ENCODE results near the gene PGRMC2. TPM values are rescaled to one million over a fixed set of nuclear protein-coding genes. Genes with fewer than 3 reads are reported as not detected.

The PGRMC2 gene
- total and polyA plus RNA-seq, 4 experiments from 2014 or later, result 16.5 to 49.6 (median 32.0) TPM

GRCh38 chr4:128241425-128241913 is 46.1 kb downstream of the PGRMC2 start:
- CTCF ChIA-PET (ENCODE audit: partially characterized antibody), result interaction anchor here (0.6 kb wide), 1 partner anchor 377 kb away, joined by 3 read pairs; no protein-coding TSS in a partner anchor
- H3K27me3 ChIP-seq (ENCODE audit: insufficient read depth, low read length), result no peaks in the 10 kb centered on the region
- intact Hi-C loops (cut with micrococcal nuclease), result no loop called here
- no peak overlapping the region for H3K4me3 Mint-ChIP-seq
- H3K27me3 Mint-ChIP-seq, result peaks cover 8 to 10% of the 10 kb centered on the region in 2 donors
- no peak overlapping the region for H3K4me3 ChIP-seq (ENCODE audit: low read length in 2 of 2)
- H3K9me3 ChIP-seq (ENCODE audit: control insufficient read depth in 1 of 2, low read length in 2 of 2), result no peaks in the 10 kb centered on the region
- no peaks in the 10 kb centered on the region for H3K4me1 ChIP-seq (ENCODE audit: insufficient read depth, low read length)
- H3K36me3 Mint-ChIP-seq, result no peaks in the 10 kb centered on the region
- peaks cover 0 to 2% (median 0%) of the 10 kb centered on the region in 8 donors for H3K9me3 Mint-ChIP-seq
- POLR2A ChIA-PET (ENCODE audit: partially characterized antibody), result no interaction called here
- H3K36me3 ChIP-seq (ENCODE audit: insufficient read depth, low read length), result no peaks in the 10 kb centered on the region
- H3K27ac Mint-ChIP-seq, result no peak overlapping the region
- H3K27ac ChIP-seq (ENCODE audit: low read depth, low read length), result no peak overlapping the region
- no peak for DNase-seq
- no peaks in the 10 kb centered on the region for H3K4me1 Mint-ChIP-seq

DNA sequence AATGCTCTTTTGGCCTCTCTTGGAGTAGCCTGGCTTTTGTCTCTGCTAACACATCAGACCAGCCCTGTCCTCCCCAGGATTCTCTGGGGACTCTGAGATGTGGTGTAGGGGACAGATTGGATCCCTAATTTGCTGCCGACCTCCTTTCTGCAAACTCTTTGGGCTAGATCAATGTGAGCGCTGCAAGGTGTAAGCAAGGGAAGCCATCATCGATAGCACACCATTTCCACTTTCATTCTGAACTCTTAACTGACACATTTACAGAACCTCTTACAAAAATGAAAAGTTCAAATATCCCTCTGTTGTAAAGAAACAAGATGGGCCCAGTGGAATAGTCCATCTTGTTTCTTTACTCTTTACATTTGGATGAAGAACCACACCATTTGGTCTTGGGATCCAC is 46.6 kb downstream of the PGRMC2 start:
- H3K27ac Mint-ChIP-seq, result no peak overlapping the region

DNA sequence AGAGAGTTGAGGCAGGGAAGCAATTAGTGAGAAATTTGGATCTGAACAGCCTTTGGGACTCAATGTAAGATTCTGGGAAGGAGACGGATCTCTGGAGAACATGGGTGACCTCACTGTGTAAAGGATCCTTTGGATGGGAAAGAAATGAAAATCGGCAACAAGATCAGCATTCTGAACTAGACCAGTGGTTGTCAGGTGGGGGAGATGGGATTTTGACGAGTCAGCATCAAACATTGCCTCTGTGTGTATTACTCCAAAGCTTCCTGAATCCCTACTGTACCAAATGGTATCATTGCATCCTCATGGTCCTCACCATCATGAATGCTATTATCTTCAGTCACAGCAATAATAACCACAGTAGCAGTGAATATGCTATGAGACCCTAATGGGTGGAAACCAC is 52.8 kb downstream of the PGRMC2 start:
- Mint-ChIP-seq H3K4me1 (no peaks in the 10 kb centered on the region), H3K27me3 (peaks cover 0 to 1% of the 10 kb centered on the region in 2 donors), H3K4me3 (no peak overlapping the region), H3K27ac (no peak overlapping the region), H3K36me3 (no peaks in the 10 kb centered on the region), H3K9me3 (peaks cover 0 to 3% (median 0%) of the 10 kb centered on the region in 8 donors)
- no peak for DNase-seq
- ChIA-PET POLR2A (ENCODE audit: partially characterized antibody) (no interaction called here), CTCF (ENCODE audit: partially characterized antibody) (no interaction called here)
- Histone ChIP-seq H3K9me3 (ENCODE audit: control insufficient read depth in 1 of 2, low read length in 2 of 2) (no peaks in the 10 kb centered on the region), H3K4me3 (ENCODE audit: low read length in 2 of 2) (no peak overlapping the region), H3K4me1 (ENCODE audit: insufficient read depth, low read length) (no peaks in the 10 kb centered on the region), H3K27ac (ENCODE audit: low read depth, low read length) (no peak overlapping the region), H3K36me3 (ENCODE audit: insufficient read depth, low read length) (no peaks in the 10 kb centered on the region), H3K27me3 (ENCODE audit: insufficient read depth, low read length) (no peaks in the 10 kb centered on the region)
- intact Hi-C loops (cut with micrococcal nuclease), result no loop called here

More for the DNA sequence above, 46.6 kb downstream of the PGRMC2 start:
- Histone ChIP-seq H3K9me3 (ENCODE audit: control insufficient read depth in 1 of 2, low read length in 2 of 2) (no peaks in the 10 kb centered on the region), H3K4me1 (ENCODE audit: insufficient read depth, low read length) (no peaks in the 10 kb centered on the region), H3K27ac (ENCODE audit: low read depth, low read length) (no peak overlapping the region), H3K36me3 (ENCODE audit: insufficient read depth, low read length) (no peaks in the 10 kb centered on the region), H3K27me3 (ENCODE audit: insufficient read depth, low read length) (no peaks in the 10 kb centered on the region), H3K4me3 (ENCODE audit: low read length in 2 of 2) (no peak overlapping the region)
- DNase-seq, result no peak
- H3K9me3 Mint-ChIP-seq, result peaks cover 0 to 2% (median 0%) of the 10 kb centered on the region in 8 donors
- ChIA-PET POLR2A (ENCODE audit: partially characterized antibody) (no interaction called here), CTCF (ENCODE audit: partially characterized antibody) (interaction anchor here (0.6 kb wide), 1 partner anchor 378 kb away, joined by 3 read pairs; no protein-coding TSS in a partner anchor)
- no peaks in the 10 kb centered on the region for H3K36me3 Mint-ChIP-seq
- H3K4me1 Mint-ChIP-seq, result no peaks in the 10 kb centered on the region
- intact Hi-C loops (cut with micrococcal nuclease), result no loop called here
- peaks cover 8 to 10% of the 10 kb centered on the region in 2 donors for H3K27me3 Mint-ChIP-seq
- H3K4me3 Mint-ChIP-seq, result no peak overlapping the region

DNA sequence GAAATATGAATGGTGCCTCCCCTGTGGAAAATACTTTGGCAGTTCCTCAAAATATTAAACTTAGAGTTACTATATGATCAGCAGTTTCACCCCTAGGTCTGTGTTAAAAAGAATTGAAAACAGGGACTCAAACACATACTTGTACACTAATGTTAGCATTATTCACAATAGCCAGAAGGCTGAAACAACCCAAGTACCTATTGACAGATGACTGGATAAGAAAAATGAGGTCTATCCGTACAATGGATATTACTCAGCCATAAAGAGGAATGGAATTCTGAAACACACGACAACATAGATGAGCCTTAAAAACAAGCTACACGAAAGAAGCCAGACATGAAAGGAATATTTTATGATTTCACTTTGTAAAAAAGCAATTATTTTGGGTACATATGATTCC is 54.9 kb downstream of the PGRMC2 start:
- POLR2A ChIA-PET (ENCODE audit: partially characterized antibody), result no interaction called here
- no peak for DNase-seq
- Mint-ChIP-seq H3K27ac (no peak overlapping the region), H3K4me1 (no peaks in the 10 kb centered on the region), H3K9me3 (peaks cover 0 to 3% (median 0%) of the 10 kb centered on the region in 8 donors), H3K27me3 (peaks cover 0 to 1% of the 10 kb centered on the region in 2 donors), H3K4me3 (no peak overlapping the region), H3K36me3 (no peaks in the 10 kb centered on the region)
- Histone ChIP-seq H3K9me3 (ENCODE audit: control insufficient read depth in 1 of 2, low read length in 2 of 2) (no peaks in the 10 kb centered on the region), H3K27me3 (ENCODE audit: insufficient read depth, low read length) (no peaks in the 10 kb centered on the region), H3K36me3 (ENCODE audit: insufficient read depth, low read length) (no peaks in the 10 kb centered on the region), H3K4me3 (ENCODE audit: low read length in 2 of 2) (no peak overlapping the region), H3K4me1 (ENCODE audit: insufficient read depth, low read length) (no peaks in the 10 kb centered on the region), H3K27ac (ENCODE audit: low read depth, low read length) (no peak overlapping the region)
- intact Hi-C loops (cut with micrococcal nuclease), result no loop called here
- CTCF ChIA-PET (ENCODE audit: partially characterized antibody), result no interaction called here

DNA sequence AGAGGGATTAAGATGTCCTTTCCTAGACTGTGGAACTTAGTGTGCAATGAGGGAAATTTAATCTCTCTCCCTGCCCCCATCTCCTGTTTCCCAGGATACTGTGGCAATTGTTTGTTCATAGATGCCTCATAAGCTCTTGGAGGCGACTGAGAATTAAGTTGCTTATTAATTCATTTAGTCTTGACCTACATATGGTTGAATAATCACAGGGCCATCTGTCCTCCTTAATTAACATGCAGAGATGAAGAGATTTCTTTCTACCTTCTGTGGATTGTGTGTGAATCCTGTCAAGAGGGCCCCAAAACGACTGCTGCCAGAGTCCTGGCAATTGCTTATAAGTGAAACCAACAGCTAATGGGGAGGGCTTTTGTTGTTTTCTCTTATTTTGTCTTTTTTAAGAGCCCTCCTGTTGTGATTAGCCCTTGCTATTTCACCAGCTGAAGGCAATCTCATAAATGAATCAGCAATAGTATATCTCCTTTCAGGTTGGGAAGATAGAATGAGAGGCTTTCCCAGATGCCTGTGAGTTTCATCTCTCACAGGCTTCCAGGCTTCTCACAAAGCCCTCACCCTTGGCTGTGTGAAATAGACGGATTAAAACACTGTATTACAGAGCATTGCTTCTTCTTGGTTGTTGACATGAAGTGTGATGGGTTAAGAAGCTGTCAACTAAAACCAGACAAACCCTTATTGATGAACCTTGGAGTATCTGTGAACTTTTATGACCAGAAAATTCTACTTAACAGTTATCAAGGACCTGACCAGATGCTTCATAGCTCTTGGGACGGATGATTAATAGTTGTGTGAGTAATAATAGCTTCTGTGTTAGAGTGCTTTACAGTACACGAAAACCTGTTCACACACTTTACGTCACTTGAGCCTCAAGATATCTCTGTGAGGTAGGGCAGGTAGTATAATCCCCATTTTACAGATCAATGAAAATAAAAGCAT is 58.5 kb downstream of the PGRMC2 start:
- no peak for DNase-seq
- no peak overlapping the region for H3K4me3 Mint-ChIP-seq
- no peak overlapping the region for H3K27ac ChIP-seq (ENCODE audit: low read depth, low read length)
- no peak overlapping the region for H3K27ac Mint-ChIP-seq
- no peaks in the 10 kb centered on the region for H3K36me3 ChIP-seq (ENCODE audit: insufficient read depth, low read length)
- CTCF ChIA-PET (ENCODE audit: partially characterized antibody), result no interaction called here
- no peaks in the 10 kb centered on the region for H3K9me3 Mint-ChIP-seq
- H3K4me1 Mint-ChIP-seq, result no peaks in the 10 kb centered on the region
- H3K27me3 Mint-ChIP-seq, result peaks cover 0 to 4% of the 10 kb centered on the region in 2 donors
- H3K4me1 ChIP-seq (ENCODE audit: insufficient read depth, low read length), result no peaks in the 10 kb centered on the region
- no peaks in the 10 kb centered on the region for H3K27me3 ChIP-seq (ENCODE audit: insufficient read depth, low read length)
- POLR2A ChIA-PET (ENCODE audit: partially characterized antibody), result no interaction called here
- intact Hi-C loops (cut with micrococcal nuclease), result no loop called here
- H3K36me3 Mint-ChIP-seq, result no peaks in the 10 kb centered on the region
- no peaks in the 10 kb centered on the region for H3K9me3 ChIP-seq (ENCODE audit: control insufficient read depth in 1 of 2, low read length in 2 of 2)
- no peak overlapping the region for H3K4me3 ChIP-seq (ENCODE audit: low read length in 2 of 2)

DNA sequence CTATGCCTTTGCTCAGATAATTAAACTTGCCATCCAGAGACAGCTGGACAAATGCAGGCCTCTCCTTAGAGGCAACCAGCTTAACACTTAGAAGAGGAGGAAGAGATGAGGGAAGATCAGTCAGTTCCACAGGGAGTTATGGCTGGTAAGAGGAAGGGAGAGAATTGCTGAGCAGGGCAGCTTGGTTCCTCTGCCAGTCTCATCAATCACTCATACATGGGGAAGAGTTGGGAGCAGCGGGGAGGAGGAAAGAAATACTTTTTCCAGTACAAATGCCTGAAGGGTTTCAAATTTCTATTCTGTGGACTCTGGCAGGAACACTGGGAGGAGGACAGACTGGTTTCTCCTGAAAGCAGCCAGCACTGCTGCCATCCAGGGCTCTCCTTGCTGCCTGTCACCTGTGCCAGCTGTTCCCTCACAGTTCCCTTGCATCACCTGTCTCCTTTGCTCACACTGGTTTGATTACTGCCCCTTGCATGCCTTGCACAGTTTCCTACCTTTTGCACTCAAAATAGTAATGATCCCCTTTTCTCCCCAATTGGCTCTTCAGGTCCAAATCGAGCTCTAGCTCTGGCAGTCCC is 59.5 kb downstream of the PGRMC2 start:
- no peak overlapping the region for H3K4me3 Mint-ChIP-seq
- Histone ChIP-seq H3K9me3 (ENCODE audit: control insufficient read depth in 1 of 2, low read length in 2 of 2) (no peaks in the 10 kb centered on the region), H3K4me3 (ENCODE audit: low read length in 2 of 2) (no peak overlapping the region), H3K27me3 (ENCODE audit: insufficient read depth, low read length) (no peaks in the 10 kb centered on the region), H3K4me1 (ENCODE audit: insufficient read depth, low read length) (no peaks in the 10 kb centered on the region), H3K27ac (ENCODE audit: low read depth, low read length) (no peak overlapping the region), H3K36me3 (ENCODE audit: insufficient read depth, low read length) (no peaks in the 10 kb centered on the region)
- no peak overlapping the region for H3K27ac Mint-ChIP-seq
- no peak for DNase-seq
- POLR2A ChIA-PET (ENCODE audit: partially characterized antibody), result no interaction called here
- H3K9me3 Mint-ChIP-seq, result no peaks in the 10 kb centered on the region
- peaks cover 0 to 4% of the 10 kb centered on the region in 2 donors for H3K27me3 Mint-ChIP-seq
- H3K4me1 Mint-ChIP-seq, result no peaks in the 10 kb centered on the region
- intact Hi-C loops (cut with micrococcal nuclease), result no loop called here
- no peaks in the 10 kb centered on the region for H3K36me3 Mint-ChIP-seq
- CTCF ChIA-PET (ENCODE audit: partially characterized antibody), result no interaction called here

GRCh38 chr4:128225148-128225547 is 62.5 kb downstream of the PGRMC2 start:
- Histone ChIP-seq H3K36me3 (ENCODE audit: insufficient read depth, low read length) (no peaks in the 10 kb centered on the region), H3K4me3 (ENCODE audit: low read length in 2 of 2) (no peak overlapping the region), H3K27me3 (ENCODE audit: insufficient read depth, low read length) (no peaks in the 10 kb centered on the region), H3K4me1 (ENCODE audit: insufficient read depth, low read length) (no peaks in the 10 kb centered on the region), H3K9me3 (ENCODE audit: control insufficient read depth in 1 of 2, low read length in 2 of 2) (no peaks in the 10 kb centered on the region), H3K27ac (ENCODE audit: low read depth, low read length) (no peak overlapping the region)
- no peaks in the 10 kb centered on the region for H3K4me1 Mint-ChIP-seq
- no peak overlapping the region for H3K4me3 Mint-ChIP-seq
- peaks cover 0 to 2% (median 0%) of the 10 kb centered on the region in 8 donors for H3K9me3 Mint-ChIP-seq
- DNase-seq, result no peak
- POLR2A ChIA-PET (ENCODE audit: partially characterized antibody), result no interaction called here
- peaks cover 1 to 4% of the 10 kb centered on the region in 2 donors for H3K27me3 Mint-ChIP-seq
- no peaks in the 10 kb centered on the region for H3K36me3 Mint-ChIP-seq
- intact Hi-C loops (cut with micrococcal nuclease), result no loop called here
- CTCF ChIA-PET (ENCODE audit: partially characterized antibody), result no interaction called here
- H3K27ac Mint-ChIP-seq, result no peak overlapping the region
